ENCODE data around the gene PHETA2.
"Not testable (repeated sequence)": the region's sequence is repeated elsewhere in the genome, so short reads cannot be mapped to it uniquely, and the experiment has no call there.

GRCh38 chr22:42112793-42113192 lies 38.7 kb downstream of the PHETA2 start:
- peak in 1 of 6 experiments; percentile 10 for TF ChIP-seq CTCF (IDR thresholded peaks at IDR 0.05)
- TF ChIP-seq POLR2A (IDR thresholded peaks at IDR 0.05) = not testable (repeated sequence)
